T-helper 22 cell (primary cell): Measurements from ENCODE around the gene BAG3.
"Not testable (repeated sequence)": the region's sequence is repeated elsewhere in the genome, so short reads cannot be mapped to it uniquely, and the experiment has no call there.

ENCODE experiments used
- DNase-seq: peaks from one replicate; pipeline ENCODE4 v3.0.0-alpha.2; 2020; ENCODE audit warnings: low read depth

Gene BAG3

DNA sequence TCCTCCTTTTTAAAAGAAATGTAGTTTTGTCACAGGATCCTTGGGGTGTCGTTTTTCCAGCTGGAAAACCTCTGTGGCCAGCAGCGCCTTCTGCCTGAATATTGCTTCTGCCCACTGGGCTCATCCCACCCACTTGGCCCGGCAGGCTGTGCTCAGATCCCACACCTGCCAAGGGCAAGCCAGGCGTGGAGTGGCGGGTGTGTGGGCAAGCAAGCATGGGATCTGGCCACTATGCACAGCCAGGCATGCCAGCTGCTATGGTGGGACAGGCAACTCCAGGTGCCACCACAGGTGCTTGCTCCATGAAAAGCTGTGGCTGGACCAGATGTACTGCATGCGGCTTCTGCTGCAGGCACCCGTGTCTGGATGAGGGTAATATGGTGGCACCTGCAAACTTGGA lies 43.4 kb downstream of the BAG3 start:
- DNase-seq: no peak

DNA sequence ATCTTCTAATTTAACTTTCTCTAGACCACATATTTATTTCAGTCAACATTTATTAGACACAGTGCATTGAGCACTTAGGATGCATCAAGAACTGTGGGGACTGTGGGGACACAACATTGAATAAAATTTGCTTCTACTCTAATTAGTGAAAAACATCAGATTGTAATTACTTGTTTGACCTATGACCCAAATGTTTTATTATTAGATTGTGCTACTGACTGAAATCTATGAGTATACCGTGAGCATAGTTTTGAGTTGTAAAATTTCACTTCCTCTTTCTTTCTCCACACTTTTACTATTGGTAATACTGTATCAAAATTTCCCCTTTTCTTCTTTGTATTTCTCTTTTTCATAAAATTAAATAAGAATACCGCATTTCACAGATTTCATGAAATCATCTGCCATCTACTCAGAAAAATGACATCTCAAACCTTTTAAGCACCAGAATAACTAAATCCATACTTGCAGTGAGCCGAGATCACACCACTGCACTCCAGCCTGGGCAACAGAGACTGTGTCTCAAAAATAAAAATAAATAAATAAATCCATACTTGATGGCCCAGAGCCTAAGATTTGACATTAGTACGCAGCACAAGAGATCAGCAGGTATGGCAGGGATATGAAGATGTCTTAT lies 49.3 kb downstream of the BAG3 start:
- DNase-seq: no peak

DNA sequence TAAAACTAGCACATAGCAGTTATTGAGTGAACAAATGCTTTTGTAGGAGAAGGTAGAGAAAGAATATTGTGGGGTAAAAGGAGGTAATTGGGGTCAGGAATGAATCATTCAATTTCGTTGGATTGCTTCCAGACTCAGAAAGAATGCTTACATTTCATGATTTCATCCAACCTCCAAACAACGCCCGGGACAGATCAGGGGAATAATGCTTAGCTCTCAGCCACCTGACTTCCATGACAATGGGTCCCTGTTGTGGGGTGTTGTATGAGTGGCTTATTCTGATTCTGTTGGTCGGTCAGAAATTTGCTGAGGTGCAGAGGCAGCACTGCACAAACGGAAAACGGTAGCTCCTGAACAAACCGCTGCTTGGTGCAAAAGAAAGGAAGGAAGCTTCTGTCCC lies 50.7 kb downstream of the BAG3 start:
- no peak for DNase-seq

DNA sequence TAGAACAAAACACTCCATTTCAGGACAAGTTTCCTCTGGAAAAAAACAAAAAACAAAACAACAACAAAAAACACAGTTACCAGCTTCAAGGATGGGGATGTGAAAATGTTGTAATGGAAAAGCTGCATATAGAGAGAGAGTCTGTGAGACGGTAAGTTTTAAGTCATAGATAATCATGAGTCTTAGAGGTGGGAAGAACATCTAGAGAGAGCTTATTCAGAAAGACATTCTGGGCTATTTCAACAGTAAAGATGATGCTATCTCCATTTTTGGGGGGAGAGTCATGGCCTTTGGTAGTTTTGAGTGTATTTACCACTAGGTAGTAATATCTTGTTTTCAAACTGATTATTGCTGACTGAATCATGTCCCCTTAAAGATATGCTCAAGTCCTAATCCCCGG lies 51.4 kb downstream of the BAG3 start:
- DNase-seq: no peak

DNA sequence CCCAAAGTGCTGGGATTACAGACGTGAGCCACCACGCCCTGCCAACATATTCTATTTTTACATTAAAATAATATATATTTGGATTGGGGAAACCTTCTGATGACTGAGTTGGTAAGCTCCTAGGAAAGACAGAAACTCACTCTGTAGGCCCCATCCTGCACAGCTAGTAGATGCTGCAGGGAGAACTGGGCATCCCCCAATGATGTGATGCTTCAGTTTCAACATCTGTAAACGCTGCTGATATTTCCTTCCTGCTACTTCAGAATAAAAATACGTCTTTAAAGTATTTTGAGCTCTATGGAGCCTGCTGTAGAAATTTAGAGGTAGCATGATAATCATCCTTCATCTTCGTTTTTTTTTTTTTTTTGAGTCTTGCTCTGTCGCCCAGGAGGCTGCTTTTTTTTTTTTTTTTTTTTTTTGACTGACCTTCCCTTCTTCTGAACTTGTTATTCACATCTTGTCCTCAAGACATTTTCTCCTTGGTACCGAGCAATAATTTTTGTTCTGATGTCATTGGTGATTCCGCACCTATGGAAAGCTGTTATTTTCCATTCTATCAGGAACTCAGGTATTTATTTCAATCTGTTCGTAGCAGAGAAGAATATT lies 52.8 kb downstream of the BAG3 start:
- DNase-seq: no peak

DNA sequence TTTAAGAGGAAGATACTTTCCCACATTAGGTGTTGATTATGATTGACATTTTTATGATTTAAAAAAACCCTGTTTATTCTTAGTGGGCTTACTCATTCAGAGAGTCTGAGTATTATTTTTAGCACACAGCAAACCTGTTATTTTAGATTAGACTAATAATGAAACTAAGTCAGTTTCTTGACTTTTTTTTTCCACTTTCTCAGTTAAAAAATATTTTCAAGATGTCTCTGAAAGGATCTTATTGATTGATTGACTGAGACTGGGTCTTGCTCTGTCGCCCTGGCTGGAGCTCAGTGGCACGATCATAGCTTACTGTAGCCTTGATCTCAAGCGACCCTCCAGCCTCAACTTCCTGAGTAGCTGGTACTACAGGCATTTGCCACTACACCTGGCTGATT lies 54.3 kb downstream of the BAG3 start:
- DNase-seq: no peak

DNA sequence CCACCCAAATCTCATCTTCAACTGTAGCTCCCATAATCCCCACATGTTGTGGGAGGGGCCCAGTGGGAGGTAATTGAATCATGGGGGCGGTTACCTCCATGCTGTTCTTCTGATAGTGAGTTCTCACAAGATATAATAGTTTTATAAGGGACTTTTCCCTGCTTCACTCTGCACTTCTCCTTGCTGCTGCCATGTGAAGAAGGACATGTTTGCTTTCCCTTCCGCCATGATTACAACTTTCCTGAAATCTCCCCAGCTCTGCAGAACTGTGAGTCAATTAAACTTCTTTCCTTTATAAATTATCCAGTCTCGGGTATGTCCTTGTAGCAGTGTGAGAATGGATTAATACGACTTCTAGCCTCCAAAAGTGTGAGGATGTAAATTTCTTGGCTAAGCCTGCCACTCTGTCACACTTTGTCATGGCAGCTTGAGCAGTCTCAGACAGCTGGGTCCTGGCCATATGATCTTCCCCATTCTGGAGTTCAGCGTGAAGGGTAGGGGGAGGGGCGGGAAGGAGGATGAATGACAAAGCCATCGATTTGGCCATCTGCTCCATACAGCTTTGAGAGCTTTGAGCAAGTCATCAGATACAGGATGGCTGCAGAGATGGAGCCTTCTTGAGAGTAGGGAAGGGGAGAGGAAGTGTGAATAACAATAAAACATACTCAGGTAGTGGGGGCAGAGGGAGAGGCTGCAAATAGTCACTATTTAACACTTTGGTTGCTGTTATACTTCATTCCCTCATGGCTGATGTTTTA lies 55.5 kb downstream of the BAG3 start:
- no peak for DNase-seq

DNA sequence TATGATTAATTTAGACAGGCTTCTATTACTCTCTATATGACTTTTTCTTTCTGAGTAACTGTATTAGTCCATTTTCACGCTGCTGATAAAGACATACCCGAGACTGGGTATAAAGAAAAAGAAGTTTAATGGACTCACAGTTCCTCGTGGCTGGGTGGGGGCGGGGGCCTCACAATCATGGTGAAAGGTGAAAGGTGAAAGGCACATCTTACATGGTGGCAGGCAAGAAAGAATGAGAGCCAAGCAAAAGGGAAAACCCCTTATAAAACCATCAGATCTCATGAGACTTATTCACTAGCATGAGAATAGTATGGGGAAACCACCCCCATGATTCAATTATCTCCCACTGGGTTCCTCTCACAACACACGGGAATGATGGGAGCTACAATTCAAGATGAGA lies 56.2 kb downstream of the BAG3 start:
- DNase-seq: not testable (repeated sequence)

DNA sequence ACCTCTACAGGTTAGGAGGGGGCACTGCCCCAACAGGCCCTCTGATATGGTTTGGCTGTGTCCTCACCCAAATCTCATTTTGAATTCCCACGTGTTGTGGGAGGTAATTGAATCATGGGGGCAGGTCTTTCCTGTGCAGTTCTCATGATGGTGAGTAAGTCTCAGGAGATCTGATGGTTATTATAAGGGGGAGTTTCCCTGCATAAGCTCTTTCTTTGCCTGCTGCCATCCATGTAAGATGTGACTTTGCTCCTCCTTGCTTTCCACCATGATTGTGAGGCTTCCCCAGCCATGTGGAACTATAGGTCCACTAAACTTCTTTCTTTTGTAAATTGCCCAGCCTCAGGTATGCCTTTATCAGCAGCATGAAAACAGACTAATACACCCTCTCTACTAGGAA lies 59.8 kb downstream of the BAG3 start:
- DNase-seq: not testable (repeated sequence)

DNA sequence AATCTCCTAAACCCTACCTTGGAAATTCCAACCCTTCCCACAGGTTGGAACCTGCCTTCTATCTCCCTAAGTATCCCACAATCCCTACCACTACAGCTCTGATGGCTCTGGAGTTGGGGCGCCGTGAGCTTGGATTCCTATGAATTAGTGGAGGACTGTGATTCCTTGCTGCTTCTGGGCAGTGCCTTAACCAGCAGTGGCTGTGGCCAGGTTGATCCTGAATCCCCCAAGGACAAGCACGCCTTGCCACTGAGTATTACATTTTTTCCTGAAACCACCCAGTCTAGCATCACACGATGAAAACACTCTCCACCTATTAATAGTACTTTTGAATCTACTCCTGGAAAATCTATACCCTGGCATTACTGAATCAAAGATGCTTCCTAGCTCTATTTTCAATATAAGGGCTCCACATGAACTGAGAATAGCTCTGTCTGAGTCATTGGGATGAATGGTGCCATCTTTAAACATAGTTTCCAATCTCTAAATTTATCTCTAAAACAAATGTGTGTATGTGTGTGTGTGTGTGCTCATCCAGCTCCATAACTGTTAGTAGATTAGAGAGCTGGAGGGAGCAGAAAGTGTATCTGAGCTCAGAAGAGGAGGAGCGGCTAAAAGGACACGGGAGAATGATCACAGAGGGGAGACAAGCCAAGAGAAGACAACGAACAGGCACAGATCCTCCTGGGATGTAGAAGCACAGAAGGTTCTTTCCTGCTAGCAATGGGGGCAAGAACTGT lies 62.7 kb downstream of the BAG3 start:
- no peak for DNase-seq

DNA sequence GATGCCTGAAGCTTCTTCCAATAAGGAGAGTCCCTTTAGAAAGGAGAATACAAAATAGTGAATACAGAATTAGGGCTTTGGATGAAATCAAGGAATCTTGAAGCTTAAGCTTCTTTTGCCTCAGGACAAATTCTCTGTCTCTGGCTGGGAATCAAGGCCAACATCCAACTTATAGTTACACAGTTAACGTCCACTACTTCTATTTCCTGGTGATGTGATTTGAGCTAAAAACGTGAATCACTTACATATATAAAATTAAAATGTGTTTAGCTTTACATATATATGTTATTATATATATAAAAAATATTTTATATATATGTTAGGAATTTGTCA lies 63.3 kb downstream of the BAG3 start:
- DNase-seq: no peak

DNA sequence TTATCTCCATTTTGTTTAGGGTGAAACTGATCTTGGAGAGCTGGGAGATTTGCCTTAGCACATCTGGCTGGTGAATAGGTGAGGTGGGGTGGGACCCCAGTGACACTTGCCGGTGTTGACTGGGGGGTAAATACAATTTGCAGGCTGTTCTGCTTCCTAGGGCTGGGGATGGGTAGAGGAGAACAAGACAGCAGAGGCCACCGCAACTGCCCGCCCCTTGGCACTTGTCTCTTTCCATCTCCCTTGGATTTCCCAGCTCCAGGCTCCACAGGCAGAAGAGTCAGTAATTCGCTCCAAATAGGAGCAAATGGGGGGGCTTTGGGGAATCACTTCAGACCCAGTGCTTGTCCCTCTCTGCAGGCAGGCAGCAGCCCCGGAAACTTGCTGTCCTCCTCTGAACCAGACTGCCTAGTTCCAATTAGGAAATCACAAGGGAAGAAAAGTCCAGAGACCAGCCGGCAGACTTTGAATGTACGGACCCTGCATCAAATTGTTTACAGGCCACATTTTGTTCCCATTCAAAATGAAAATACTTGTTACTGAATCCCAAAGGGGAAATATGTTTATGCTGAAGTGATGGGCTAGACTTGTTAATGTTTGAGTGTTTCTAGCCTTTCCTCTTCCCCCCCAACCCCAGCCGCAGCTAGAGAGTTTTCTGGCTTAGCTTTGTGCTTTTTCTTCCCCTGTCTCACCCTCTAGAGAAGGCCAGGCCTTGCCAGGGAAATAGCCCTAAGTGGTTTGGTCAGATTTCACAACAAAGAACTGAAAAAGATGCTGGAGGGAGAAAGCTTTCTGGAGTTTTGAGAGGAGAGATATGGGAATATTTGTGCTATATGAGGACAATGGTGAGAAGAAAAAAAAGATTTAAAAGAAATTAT lies 64.7 kb downstream of the BAG3 start:
- DNase-seq: no peak

DNA sequence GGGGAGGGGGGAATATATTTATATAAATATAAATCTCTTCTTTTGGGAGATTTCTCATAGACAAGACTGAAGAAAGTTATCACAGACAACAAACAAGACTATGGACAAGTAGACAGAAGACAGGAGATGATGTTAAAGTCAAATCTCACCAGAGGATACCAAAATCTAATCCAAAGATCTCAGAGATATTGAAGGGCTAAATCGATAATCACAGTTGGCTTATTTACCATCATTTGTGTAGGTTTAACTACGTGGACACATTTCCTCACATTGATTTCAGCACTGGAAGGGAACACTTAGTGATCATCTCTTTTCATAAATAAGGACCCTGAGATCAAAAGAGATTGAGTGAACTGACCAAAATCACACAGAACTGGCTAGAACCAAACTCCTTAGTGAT lies 72.0 kb downstream of the BAG3 start:
- DNase-seq: no peak

DNA sequence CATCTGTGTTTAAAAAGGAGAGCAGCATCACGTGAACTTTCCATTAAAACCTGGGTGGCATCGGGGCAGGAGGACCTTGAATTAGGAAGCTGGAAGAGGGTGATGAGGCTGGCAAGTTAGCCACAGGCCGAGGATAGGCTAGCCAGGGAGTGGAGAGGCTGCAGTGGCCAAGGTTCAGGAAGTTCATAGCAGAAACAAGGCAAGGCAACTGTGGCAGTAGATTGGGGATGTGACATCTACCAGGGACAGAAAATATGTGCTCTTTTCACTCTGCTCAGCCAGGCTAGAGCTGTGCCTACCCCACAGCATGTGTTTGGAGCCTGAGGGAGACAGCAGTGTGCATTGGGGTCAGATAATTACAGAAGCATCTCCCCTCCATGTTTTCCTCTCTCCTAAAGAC lies 72.4 kb downstream of the BAG3 start:
- DNase-seq: no peak

DNA sequence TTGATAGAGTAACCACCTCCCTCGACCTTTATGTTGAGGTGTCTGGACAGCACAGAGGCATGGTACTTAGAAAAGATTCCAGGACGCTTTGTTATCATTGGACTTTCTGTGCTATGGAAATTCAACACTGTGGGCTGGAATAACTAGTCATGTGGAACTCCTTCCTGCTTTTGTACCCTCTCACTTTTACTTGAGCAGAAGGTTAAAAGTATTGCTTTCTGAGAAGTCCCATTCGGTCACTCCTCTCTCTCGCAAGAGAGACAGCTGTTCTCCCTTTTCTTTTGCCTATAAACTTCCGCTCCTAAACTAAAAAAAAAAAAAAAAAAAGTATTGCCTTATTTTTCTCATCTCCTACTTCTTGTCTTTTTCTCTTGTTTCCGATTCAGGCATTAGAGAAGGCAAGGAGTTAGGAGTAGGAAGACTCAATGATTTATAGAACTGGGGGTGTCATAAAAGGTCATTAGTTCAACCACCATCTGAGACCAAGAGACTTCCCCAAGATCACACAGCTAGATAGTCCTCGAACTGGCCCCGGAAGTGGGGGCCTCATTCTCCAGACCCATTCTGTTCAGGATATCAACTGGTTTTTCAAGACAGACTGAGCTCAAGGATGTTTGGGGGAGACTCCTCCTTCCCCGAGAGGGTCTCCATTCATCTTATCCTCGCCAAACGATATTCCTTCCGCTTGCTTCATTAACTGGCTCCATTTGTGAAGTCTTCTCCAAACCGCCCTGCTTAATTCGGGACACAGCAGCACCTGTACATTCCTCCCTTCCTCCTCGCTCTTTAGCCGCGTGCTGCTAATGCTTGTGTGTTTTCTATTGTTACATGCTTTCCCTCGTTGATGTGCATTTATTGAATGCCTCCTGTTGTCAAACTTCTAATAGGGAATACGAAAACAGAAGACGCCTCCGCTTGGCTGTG lies 73.7 kb downstream of the BAG3 start:
- no peak for DNase-seq

DNA sequence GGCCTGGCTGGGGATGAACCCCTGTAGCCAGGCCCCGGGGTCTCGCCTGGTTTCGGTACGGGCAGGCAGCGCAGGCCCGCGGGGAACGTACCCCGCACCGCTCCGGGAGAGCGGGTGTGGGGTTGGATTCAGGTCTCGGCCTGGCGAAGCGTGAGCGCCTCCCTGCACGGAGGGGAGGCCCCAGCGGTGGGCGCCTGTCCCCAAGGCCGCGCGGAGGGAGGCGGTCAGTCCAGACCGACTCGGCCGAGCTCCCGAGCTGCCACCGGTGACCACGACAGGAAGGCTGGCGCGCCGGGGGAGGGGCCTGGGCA lies 74.3 kb downstream of the BAG3 start:
- no peak for DNase-seq

DNA sequence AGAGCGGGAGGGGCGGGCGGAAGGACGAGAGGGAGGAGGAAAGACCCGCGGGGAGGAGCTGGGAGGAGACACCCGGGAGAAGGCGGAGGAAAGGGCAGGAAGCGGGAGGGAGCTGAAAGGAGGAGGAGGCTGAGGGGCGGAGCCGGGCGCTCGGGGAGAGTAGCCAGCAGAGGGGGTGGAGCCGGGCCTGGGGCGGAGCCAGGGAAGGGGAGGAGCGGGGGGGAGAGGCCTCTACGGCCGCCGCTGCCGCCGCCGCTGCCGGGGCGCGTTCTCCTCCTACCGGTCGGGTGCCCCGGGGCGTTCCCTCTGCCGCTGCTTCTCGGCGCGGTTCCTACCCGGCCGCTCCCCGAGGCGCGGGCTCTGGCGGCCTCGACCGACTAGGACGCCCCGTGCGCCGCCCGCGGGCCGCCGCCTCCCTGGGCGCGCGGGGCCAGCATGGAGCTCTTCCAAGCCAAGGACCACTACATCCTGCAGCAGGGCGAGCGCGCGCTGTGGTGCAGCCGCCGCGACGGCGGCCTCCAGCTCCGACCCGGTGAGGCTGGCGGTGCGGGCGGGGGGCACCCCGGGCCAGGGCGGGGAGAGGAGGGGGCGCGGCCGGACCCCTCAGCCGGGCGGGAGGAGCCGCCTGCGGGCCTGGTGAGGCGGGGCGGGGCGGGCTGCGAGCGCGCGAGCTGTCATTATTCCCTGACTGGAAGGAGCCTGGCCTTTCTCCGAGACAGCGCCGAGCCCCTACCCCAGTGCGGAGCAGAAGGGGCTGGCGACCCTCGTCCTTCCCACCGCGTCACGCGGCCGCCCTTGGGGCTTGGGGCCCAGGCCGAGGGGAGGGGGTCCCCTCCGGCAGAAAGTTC lies 74.9 kb downstream of the BAG3 start, which contains the start of gene INPP5F:
TSS of gene INPP5F (plus strand) at position 223 of the 848 bp plus-strand sequence. CDS start at position 436, 213 bp downstream.
- peak; percentile 98 for DNase-seq

DNA sequence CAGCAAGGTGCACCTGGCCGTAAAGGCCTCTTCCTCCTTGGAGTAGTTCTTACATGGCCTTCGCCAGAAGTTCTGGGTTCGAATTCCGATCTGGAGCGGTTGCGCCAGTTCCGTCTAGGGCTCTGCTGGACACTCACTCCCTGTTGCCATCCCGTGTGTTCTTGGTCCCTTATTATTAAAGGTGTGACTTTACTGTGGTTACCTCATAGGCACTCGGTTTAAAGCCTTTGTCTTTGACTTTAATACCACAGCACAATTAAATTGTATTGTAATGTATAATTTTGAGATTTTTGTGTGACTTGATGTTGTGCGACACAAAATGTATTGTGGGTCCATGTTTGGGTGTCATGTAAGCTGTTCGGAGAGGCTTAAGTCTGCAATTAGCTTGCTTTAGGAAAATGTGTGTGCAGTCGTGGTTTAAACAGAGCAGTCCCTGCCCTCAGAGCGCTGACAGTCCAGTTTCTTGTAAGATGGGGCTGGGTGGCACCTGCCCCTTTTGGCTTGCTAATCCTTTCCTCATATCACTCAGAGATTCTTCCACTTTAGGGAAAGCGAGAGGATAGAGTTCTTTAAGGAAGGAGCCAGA lies 75.6 kb downstream of the BAG3 start:
- DNase-seq: no peak
